ENCODE measurements around the gene FKBP6.
"Not testable (repeated sequence)": the region's sequence is repeated elsewhere in the genome, so short reads cannot be mapped to it uniquely, and the experiment has no call there.

Gene FKBP6

GRCh38 chr7:73324081-73324845, 3.7 kb upstream of the FKBP6 start:
- DNase-seq: peak; percentile 68

DNA sequence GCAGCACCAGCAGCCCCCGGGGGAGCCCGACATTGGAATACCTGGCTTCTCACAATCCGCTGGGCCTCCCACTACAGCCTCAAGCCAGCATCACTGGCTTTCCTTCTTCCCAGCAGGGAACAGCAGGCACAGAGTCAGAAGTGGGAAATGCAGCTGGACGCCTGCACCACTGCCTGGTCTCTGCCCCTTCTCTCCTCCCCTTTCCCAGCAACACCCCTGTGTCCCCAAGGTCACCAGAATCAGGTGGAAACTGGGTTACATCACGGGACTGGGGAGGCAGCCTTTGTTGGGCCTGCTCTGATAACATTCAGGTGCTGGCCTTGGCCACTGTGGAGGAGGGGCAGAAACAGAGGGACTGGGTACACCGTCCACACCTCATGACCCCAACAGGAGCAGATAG, 2.5 kb upstream of the FKBP6 start:
- not testable (repeated sequence) for DNase-seq

DNA sequence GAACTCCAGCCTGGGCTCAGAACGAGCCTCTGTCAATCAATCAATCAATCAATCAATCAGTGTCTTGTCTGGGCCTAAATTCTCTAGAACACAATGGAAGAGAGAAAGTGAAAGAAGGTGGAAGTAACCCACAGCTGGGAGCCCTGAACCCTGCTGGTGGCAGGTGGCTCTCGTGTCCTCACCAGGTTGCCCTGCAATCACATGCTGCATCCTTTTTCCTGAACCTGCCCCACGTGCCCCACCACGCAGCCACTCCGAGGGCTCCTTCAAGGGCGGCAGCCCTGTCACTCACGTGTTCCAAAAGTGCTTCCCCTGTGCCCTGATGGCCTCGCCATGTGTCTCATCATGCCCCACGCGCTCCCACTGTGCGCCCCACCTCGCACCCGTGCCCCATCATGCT, 512 bp upstream of the FKBP6 start:
- not testable (repeated sequence) for DNase-seq

GRCh38 chr7:73328696-73329095, 735 bp downstream of the FKBP6 start:
- DNase-seq: no peak

DNA sequence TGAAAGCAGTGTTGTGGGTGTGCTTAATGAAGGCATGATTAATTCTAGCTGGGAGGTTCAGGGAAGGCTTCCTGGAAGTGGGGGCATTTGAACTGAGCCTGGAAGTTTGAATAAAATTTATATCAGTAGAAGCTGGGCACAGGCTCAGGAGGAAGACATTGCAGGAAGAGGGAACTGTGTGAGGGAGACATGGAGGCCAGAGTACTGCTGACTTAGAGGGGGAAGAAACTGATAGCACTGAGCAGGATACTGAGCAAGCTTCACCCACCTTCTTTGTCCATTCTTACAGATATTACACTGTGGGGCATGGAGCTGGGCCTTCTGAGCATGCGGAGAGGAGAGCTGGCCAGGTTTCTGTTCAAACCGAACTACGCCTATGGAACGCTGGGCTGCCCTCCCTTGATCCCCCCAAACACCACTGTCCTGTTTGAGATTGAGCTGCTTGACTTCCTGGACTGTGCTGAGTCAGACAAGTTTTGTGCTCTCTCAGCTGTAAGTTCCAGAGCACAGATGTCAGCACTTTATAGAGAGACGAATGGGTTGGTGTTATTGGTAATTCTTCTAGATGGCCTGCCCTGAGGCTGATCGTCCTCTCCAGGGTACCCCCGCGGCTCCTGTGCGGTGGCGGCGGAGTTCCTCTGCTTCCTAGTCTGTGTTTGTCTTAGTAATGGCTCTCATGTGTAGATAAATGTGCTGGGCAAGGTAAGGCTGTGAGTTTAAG, 2.1 kb downstream of the FKBP6 start:
- DNase-seq: no peak

DNA sequence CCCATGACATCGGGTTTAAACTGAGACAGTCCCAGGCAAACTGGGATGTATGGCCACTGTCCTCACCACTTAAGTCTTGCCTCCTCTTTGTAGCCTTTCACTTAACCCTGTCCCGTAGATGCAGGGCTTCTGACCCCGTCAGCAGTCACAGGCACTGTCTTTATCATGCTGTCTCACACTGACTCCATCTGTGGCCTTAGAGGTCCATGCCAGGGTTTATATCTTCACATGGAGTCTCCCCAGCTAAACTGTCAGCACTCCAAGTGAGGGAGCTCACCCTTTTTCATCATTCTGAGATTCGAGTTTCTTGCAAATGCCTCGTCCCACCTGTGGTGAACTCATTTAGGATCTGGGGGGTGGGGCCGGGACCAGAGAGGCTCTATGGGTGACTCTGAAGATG, 2.8 kb downstream of the FKBP6 start:
- no peak for DNase-seq

DNA sequence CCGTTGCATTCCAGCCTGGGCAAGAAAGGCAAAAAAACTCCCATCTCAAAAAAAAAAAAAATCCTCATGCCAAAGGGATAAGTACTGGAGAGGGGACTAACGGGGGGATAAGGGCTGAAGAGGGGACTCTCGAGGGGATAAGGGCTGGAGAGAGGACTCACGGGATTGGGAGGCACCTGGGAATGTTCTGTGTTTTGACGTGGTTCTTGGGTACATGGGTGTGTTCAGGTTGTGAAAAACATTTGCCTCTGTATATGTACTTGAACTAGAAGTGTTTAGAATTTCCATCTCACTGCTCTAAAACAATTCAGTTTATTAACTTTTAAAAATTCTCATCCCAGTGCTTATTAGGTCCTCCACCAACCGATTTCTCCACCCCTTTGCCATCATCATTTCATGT, 4.5 kb downstream of the FKBP6 start:
- no peak for DNase-seq

DNA sequence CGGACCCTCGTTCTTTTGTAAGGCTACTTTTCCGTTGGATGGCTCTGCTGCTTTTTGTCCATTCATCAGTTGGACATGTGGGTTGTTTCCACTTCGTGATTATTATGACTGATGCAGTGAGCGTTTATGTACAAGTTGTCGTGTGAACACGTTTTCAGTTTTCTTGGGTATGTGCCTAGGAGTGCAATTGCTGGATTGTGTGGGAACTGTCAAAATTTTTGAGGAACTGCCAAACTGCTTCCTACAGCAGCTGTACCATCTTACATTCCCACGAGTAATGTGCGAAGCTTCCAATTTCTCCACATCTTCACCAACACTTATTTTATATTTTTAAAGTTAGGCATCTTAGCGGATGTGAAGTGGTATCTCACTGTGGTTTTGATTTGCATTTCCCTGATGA, 10.4 kb downstream of the FKBP6 start:
- DNase-seq: no peak

DNA sequence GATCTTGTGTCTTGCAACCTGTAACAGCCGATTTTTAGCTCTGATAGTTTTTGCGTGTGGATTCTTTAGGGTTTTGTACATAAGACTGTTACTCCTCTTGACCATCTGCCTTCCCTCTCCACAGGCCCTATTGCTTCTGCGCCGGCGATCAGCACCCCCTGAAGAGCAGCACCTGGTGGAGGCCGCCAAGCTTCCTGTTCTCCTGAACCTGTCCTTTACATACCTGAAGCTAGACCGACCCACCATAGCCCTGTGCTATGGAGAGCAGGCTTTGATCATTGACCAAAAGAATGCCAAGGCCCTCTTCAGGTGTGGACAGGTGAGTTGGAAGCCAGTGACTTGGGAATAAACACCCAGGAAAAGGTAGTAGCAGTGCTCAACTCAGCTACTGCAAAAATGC, 12.6 kb downstream of the FKBP6 start:
- DNase-seq: no peak

- no peak for DNase-seq
Measured at GRCh38 chr7:73341877-73342276, 13.9 kb downstream of the FKBP6 start.

DNA sequence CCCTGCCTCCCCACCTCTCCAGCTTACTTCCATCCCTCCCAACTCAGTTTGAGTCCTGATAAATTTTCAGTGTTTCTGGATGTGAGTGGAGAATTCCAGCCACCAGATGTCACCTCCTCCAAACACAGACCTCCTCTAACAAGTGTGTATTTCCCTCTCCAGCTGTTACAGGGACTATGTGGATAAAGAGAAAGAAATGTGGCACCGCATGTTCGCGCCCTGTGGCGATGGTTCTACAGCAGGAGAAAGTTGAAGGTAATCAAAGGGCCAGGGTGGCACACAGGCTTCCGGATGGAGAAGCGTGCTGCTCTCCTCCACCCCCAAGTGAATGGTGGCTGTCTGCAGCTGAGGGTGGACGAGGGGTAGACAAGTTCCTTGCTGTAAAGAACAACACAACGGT, 14.7 kb downstream of the FKBP6 start:
- no peak for DNase-seq

- no peak for DNase-seq
Measured at GRCh38 chr7:73343671-73344380, 15.9 kb downstream of the FKBP6 start.

GRCh38 chr7:73345538-73345937, 17.6 kb downstream of the FKBP6 start:
- no peak for DNase-seq

DNA sequence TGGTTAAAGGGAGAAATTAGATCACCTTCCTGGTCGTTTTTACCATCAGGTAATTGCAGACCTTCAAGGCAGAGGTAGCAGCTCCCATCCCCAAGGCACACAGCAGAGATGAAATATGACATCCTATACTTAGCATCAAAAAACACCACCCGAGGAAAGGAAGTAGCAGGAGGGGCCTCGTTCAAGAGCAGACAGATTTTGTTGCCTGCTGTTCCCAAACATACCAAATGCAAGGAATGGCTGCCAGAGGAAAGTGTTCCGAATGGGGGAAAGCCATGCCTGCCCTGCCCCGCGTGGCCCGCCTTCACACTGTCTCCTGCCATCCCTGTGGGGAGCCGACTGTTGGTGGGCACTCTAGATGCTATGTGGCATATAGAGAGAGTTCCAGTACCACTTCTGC, 18.0 kb downstream of the FKBP6 start:
- no peak for DNase-seq

DNA sequence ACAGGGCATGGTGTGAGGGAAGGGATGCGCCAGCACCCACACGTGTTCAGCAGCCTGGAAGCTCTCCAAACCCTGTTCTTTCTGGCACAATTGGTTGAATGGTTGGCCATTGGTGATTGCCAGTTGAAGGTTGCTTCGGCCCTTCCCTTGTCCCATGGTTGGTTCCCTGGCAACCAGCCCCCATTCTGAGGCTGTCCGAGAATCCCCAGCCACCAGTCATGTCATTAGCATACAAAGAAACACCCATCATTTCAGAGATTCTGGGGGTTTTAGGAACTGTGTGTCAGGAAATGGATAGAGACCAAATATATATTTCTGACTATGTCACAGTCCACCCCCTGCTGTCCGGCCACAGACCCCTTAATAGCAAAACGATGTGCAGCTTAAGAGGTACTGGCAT, 21.8 kb downstream of the FKBP6 start:
- no peak for DNase-seq

- DNase-seq: no peak
Measured at GRCh38 chr7:73350306-73351068, 22.5 kb downstream of the FKBP6 start.

GRCh38 chr7:73351447-73352167, 23.6 kb downstream of the FKBP6 start:
- no peak for DNase-seq

- no peak for DNase-seq
Measured at GRCh38 chr7:73352784-73353183, 24.8 kb downstream of the FKBP6 start.

DNA sequence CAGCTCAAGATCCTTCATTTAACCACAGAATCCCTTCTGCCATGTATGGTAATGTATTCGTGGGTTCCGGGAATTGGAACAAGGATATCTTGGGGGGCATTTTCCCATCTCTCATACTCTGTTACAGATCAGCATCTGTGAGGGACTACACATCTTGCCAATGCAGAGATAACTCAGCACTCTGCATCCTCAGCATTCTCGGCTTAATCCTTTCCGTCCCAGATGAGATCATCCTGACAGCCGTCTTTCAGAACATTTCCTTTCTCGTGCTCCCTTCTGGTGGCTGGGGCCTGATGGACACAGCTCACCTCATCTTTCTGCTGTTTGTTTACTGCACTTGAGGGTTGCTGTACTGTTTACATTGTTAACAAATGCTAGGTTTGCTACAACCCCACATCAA, 25.3 kb downstream of the FKBP6 start:
- no peak for DNase-seq

GRCh38 chr7:73354196-73354595, 26.2 kb downstream of the FKBP6 start:
- no peak for DNase-seq

- no peak for DNase-seq
Measured at GRCh38 chr7:73354821-73355220, 26.9 kb downstream of the FKBP6 start.

- no peak for DNase-seq
Measured at GRCh38 chr7:73356159-73356558, 28.2 kb downstream of the FKBP6 start.
